IMR-90 (cell line): ENCODE measurements around the gene NFATC1. TPM values are rescaled to one million over a fixed set of nuclear protein-coding genes. Genes with fewer than 3 reads are reported as not detected.

Experiments used
- ATAC-seq: fragments of 200-7000 bp; cut with Tn5 transposase; 2 replicates; pipeline ENCODE4 v1.9.1; 2020; ENCODE audit warnings: low read depth, mild to moderate bottlenecking, moderate library complexity
- BruUV-seq: library from RNA; stranded (reverse); fragments of 400-500 nt; replicated peaks from 2 replicates; lab custom pipeline; 2021; lab: Mats Ljungman, UMichigan
- CTCF ChIA-PET: fragments of 300-600 bp; formaldehyde crosslinking; extraction: SDS; loops from one replicate; lab custom pipeline; 2021; ENCODE audit warnings: antibody characterized with exemption; lab: Yijun Ruan, JAX
- POLR2A ChIA-PET: fragments of 300-600 bp; sonication (Branson Sonifier 250); formaldehyde crosslinking; loops from one replicate; lab custom pipeline; 2022; ENCODE audit warnings: antibody characterized with exemption; ENCODE audit not compliant: unreplicated experiment; lab: Charles Lee
- DNase-seq: peaks from one replicate; pipeline ENCODE4 v3.0.0; 2013
- H2AFZ ChIP-seq: replicated peaks from 2 replicates; pipeline ENCODE3; 2013; ENCODE audit warnings: low read length, mild to moderate bottlenecking; ENCODE audit not compliant: poor library complexity
- H2AK5ac ChIP-seq: 2 replicates; pipeline ENCODE4 v1.6.1; 2013; ENCODE audit warnings: low read depth, low read length, inconsistent platforms
- H2AK9ac ChIP-seq: replicated peaks from 2 replicates; pipeline ENCODE3; 2013; ENCODE audit warnings: mild to moderate bottlenecking, low read depth, low read length, moderate library complexity; ENCODE audit not compliant: poor library complexity
- H2BK120ac ChIP-seq: 2 replicates; pipeline ENCODE4 v1.6.1; 2013; ENCODE audit warnings: low read depth, low read length, inconsistent platforms
- H2BK15ac ChIP-seq: 3 replicates; pipeline ENCODE4 v1.6.1; 2013; ENCODE audit warnings: low read depth, low read length, inconsistent platforms
- H2BK20ac ChIP-seq: 2 replicates; pipeline ENCODE4 v1.6.1; 2013; ENCODE audit warnings: low read depth, mild to moderate bottlenecking, inconsistent platforms, low read length, moderate library complexity
- H2BK5ac ChIP-seq: 2 replicates; pipeline ENCODE4 v1.6.1; 2013; ENCODE audit warnings: mild to moderate bottlenecking, low read depth, low read length, inconsistent platforms; ENCODE audit not compliant: poor library complexity, severe bottlenecking
- H3K14ac ChIP-seq: replicated peaks from 2 replicates; pipeline ENCODE4 v1.6.1; 2013; ENCODE audit warnings: low read depth, low read length, inconsistent platforms
- H3K18ac ChIP-seq: 2 replicates; pipeline ENCODE4 v1.6.1; 2013; ENCODE audit warnings: low read depth, low read length, control low read depth
- H3K23ac ChIP-seq: 2 replicates; pipeline ENCODE4 v1.6.1; 2013; ENCODE audit warnings: low read depth, low read length, inconsistent platforms
- H3K27ac ChIP-seq: 2 replicates; pipeline ENCODE4 v1.5.1; 2013; ENCODE audit warnings: mild to moderate bottlenecking, control low read depth, low read length; ENCODE audit not compliant: insufficient read depth
- H3K27me3 ChIP-seq: 2 replicates; pipeline ENCODE4 v1.6.1; 2013; ENCODE audit warnings: low read length; ENCODE audit not compliant: control insufficient read depth, insufficient read depth
- H3K36me3 ChIP-seq: 2 replicates; pipeline ENCODE4 v1.6.1; 2013; ENCODE audit warnings: low read length, mixed read lengths; ENCODE audit not compliant: control insufficient read depth, insufficient read depth
- H3K4ac ChIP-seq: 2 replicates; pipeline ENCODE4 v1.6.1; 2013; ENCODE audit warnings: low read depth, low read length, inconsistent platforms
- H3K4me1 ChIP-seq: 2 replicates; pipeline ENCODE4 v1.6.1; 2013; ENCODE audit warnings: low read length, mixed read lengths; ENCODE audit not compliant: control insufficient read depth, insufficient read depth
- H3K4me2 ChIP-seq: 2 replicates; pipeline ENCODE4 v1.6.1; 2013; ENCODE audit warnings: low read depth, mild to moderate bottlenecking, control low read depth, low read length, moderate library complexity
- H3K4me3 ChIP-seq: 2 replicates; pipeline ENCODE4 v1.5.1; 2013; ENCODE audit warnings: low read depth, mild to moderate bottlenecking, control low read depth, low read length, moderate library complexity; ENCODE audit not compliant: insufficient read depth
- H3K56ac ChIP-seq: 2 replicates; pipeline ENCODE4 v1.6.1; 2013; ENCODE audit warnings: low read length, inconsistent platforms; ENCODE audit not compliant: insufficient read depth; ENCODE audit errors: extremely low read depth
- H3K79me1 ChIP-seq, 2 experiments: 2 replicates each; pipeline ENCODE4 v1.6.1; 2013; ENCODE audit warnings: low read length in 2 of 2, inconsistent platforms in 1 of 2, low read depth in 1 of 2
- H3K9ac ChIP-seq: 2 replicates; pipeline ENCODE4 v1.6.1; 2013; ENCODE audit warnings: low read depth, low read length, control low read depth
- H3K9me1 ChIP-seq: 2 replicates; pipeline ENCODE4 v1.6.1; 2013; ENCODE audit warnings: low read length, inconsistent platforms; ENCODE audit not compliant: insufficient read depth
- H3K9me3 ChIP-seq: 2 replicates; pipeline ENCODE4 v1.6.1; 2013; ENCODE audit warnings: low read length; ENCODE audit not compliant: control insufficient read depth, insufficient read depth
- H4K20me1 ChIP-seq: 2 replicates; pipeline ENCODE4 v1.6.1; 2013; ENCODE audit warnings: low read length, inconsistent platforms; ENCODE audit not compliant: insufficient read depth
- H4K5ac ChIP-seq: 2 replicates; pipeline ENCODE4 v1.6.1; 2013; ENCODE audit warnings: mild to moderate bottlenecking, low read depth, low read length, control low read depth
- H4K8ac ChIP-seq, 2 experiments: 2 replicates each; pipeline ENCODE4 v1.6.1; 2013; ENCODE audit warnings: low read depth in 2 of 2, low read length in 2 of 2, control low read depth in 1 of 2, inconsistent platforms in 1 of 2
- H4K91ac ChIP-seq: 2 replicates; pipeline ENCODE4 v1.6.1; 2013; ENCODE audit warnings: low read depth, low read length, inconsistent platforms; ENCODE audit not compliant: insufficient read depth
- BHLHE40 ChIP-seq: fragments of 150-350 bp; IDR thresholded peaks from 2 replicates; pipeline ENCODE4 v1.6.1; 2016; ENCODE audit warnings: mild to moderate bottlenecking, low read depth, low read length
- CEBPB ChIP-seq: IDR thresholded peaks from 2 replicates; pipeline ENCODE4 v1.6.1; 2012; ENCODE audit warnings: low read depth, low read length, improper control_type of control experiment
- CHD1 ChIP-seq: IDR thresholded peaks from 2 replicates; pipeline ENCODE4 v1.6.1; 2012; ENCODE audit warnings: low read depth, low read length, improper control_type of control experiment
- FOS ChIP-seq: fragments of 150-350 bp; IDR thresholded peaks from 2 replicates; pipeline ENCODE4 v1.6.1; 2016; ENCODE audit warnings: low read depth, low read length
- MAFK ChIP-seq: IDR thresholded peaks from 2 replicates; pipeline ENCODE4 v1.6.1; 2012; ENCODE audit warnings: low read depth, low read length, improper control_type of control experiment
- MAZ ChIP-seq: IDR thresholded peaks from 2 replicates; pipeline ENCODE4 v1.6.1; 2012; ENCODE audit warnings: low read depth, mild to moderate bottlenecking, low read length, improper control_type of control experiment, moderate library complexity, borderline replicate concordance
- MXI1 ChIP-seq: IDR thresholded peaks from 2 replicates; pipeline ENCODE4 v1.6.1; 2012; ENCODE audit warnings: low read depth, mild to moderate bottlenecking, low read length, moderate library complexity, borderline replicate concordance
- NFE2L2 ChIP-seq: fragments of 150-350 bp; IDR thresholded peaks from 2 replicates; pipeline ENCODE4 v1.6.1; 2016; ENCODE audit warnings: low read depth, mild to moderate bottlenecking, low read length
- POLR2A ChIP-seq: IDR thresholded peaks from 2 replicates; pipeline ENCODE4 v1.6.1; 2012; ENCODE audit warnings: mild to moderate bottlenecking, low read depth, low read length
- RAD21 ChIP-seq: IDR thresholded peaks from 2 replicates; pipeline ENCODE4 v1.6.1; 2012; ENCODE audit warnings: low read length, improper control_type of control experiment
- RCOR1 ChIP-seq: IDR thresholded peaks from 2 replicates; pipeline ENCODE4 v1.6.1; 2012; ENCODE audit warnings: mild to moderate bottlenecking, low read length, improper control_type of control experiment; ENCODE audit not compliant: insufficient replicate concordance
- RFX5 ChIP-seq: IDR thresholded peaks from 2 replicates; pipeline ENCODE4 v1.8.0; 2012; ENCODE audit warnings: low read depth, mild to moderate bottlenecking, low read length, moderate library complexity
- SMC3 ChIP-seq: fragments of 150-350 bp; IDR thresholded peaks from 2 replicates; pipeline ENCODE4 v1.6.1; 2016; ENCODE audit warnings: low read depth, mild to moderate bottlenecking, antibody characterized with exemption, low read length, moderate library complexity
- WGBS, 2 experiments: methylation state at CpG; one replicate each; pipeline versions ENCODE4 v1.1.5 to v1.1.7; 2013; ENCODE audit warnings: missing lambda C conversion rate in 2 of 2; ENCODE audit not compliant: insufficient read length in 1 of 2; ENCODE audit errors: extremely low coverage in 2 of 2; 5-methylcytosine and 5-hydroxymethylcytosine counted together
- dilution Hi-C: fragments of 300-500 bp; cut with HindIII; formaldehyde crosslinking; loops from one replicate; pipeline ENCODE4 v1.14.3; 2018; ENCODE audit warnings: low sequenced_read_pairs; ENCODE audit not compliant: unreplicated experiment
- in situ Hi-C: fragments of 300-500 bp; cut with MboI; formaldehyde crosslinking; loops from 3 replicates; pipeline ENCODE4 v1.14.3; 2019; ENCODE audit warnings: low sequenced_read_pairs, inconsistent platforms, mixed read lengths
- intact Hi-C: fragments of 100-400 bp; cut with micrococcal nuclease; formaldehyde crosslinking; loops from 2 replicates; pipeline ENCODE4 v1.10.0; 2022
- polyA plus RNA-seq, 3 experiments: library from polyadenylated mRNA; depleted of rRNA; stranded (reverse); fragments of >200 nt; gene quantifications; 2 replicates each; pipeline ENCODE4 v1.2.3, GENCODE V29; 2012; ENCODE audit warnings: low replicate concordance in 1 of 3
- total RNA-seq: library from RNA; depleted of rRNA; stranded (reverse); fragments of >200 nt; gene quantifications from 2 replicates; pipeline ENCODE4 v1.2.3, GENCODE V29; 2012
- TF ChIP-seq, protein P1 (sequence below): fragments of 150-350 bp; IDR thresholded peaks from 2 replicates; pipeline ENCODE4 v1.6.1; 2016; ENCODE audit warnings: low read depth, mild to moderate bottlenecking, low read length, moderate library complexity, borderline replicate concordance
- TF ChIP-seq, protein P2 (sequence below): fragments of 150-350 bp; IDR thresholded peaks from 2 replicates; pipeline ENCODE4 v1.6.1; 2017; ENCODE audit warnings: mild to moderate bottlenecking, antibody characterized with exemption, low read length, low read depth
- TF ChIP-seq, protein P3 (sequence below): conservative IDR thresholded peaks from 2 replicates; pipeline ENCODE4 v1.5.1; 2012; ENCODE audit warnings: mild to moderate bottlenecking, low read depth, low read length, improper control_type of control experiment

The NFATC1 gene
- total and polyA plus RNA-seq, 2 of the 4 experiments (the other 2 are of a cell fraction), result 0.36 to 1.8 TPM

DNA sequence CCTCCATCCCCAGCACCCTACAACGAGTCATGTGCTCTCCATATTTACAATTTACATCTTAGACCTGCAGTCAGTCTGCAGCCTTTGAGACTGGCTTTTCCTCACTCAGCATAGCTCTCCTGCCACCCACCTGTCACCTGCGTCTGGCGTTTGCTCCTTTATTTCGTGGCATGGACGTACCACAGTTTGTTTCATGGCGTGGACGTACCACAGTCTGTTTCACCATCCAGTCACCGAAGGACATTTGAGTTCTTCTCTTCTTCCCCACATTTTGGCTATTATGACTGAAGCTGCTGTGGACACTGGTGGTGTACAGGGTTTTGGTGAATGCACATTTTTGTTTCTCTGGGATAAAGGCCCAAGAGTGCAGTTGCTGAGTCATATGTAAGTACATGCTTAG is 142.0 kb downstream of the NFATC1 start:
- intact Hi-C loops (no loop called here), in situ Hi-C loops (no loop called here), dilution Hi-C loops (no loop called here)
- Histone ChIP-seq H2BK15ac (no peak overlapping the region), H3K14ac (no peak overlapping the region), H2BK20ac (no peak overlapping the region), H4K20me1 (no peaks in the 10 kb centered on the region; the same call in 1 of the 2 replicates), H2BK120ac (no peak overlapping the region), H3K27ac (no peak overlapping the region), H3K9me1 (no peaks in the 10 kb centered on the region), H3K4me3 (no peak overlapping the region), H3K9me3 (peaks cover 5% of the 10 kb centered on the region), H3K4ac (no peak overlapping the region), H3K18ac (no peak overlapping the region), H3K27me3 (peaks cover 42% of the 10 kb centered on the region), H2AK9ac (no peak overlapping the region), H2BK5ac (no peak overlapping the region), H3K4me1 (no peaks in the 10 kb centered on the region), H4K5ac (no peak overlapping the region), H3K4me2 (no peak overlapping the region), H3K56ac (no peak overlapping the region), H2AFZ (no peak overlapping the region), H4K8ac (no peak overlapping the region), H3K23ac (no peak overlapping the region), H3K36me3 (no peaks in the 10 kb centered on the region), H4K91ac (no peak overlapping the region), H2AK5ac (no peak overlapping the region), H3K79me1 (no peaks in the 10 kb centered on the region), H3K9ac (no peak overlapping the region)
- ChIA-PET POLR2A (no interaction called here), CTCF (no interaction called here)
- DNase-seq, result no peak
- BruUV-seq, result no TSS peak
- TF ChIP-seq, protein P1, sequence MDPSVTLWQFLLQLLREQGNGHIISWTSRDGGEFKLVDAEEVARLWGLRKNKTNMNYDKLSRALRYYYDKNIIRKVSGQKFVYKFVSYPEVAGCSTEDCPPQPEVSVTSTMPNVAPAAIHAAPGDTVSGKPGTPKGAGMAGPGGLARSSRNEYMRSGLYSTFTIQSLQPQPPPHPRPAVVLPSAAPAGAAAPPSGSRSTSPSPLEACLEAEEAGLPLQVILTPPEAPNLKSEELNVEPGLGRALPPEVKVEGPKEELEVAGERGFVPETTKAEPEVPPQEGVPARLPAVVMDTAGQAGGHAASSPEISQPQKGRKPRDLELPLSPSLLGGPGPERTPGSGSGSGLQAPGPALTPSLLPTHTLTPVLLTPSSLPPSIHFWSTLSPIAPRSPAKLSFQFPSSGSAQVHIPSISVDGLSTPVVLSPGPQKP, result no peak
- TF ChIP-seq FOS (no peak), MAFK (no peak), RFX5 (no peak), RAD21 (no peak), MAZ (no peak), BHLHE40 (no peak), NFE2L2 (no peak), CHD1 (no peak), POLR2A (no peak), MXI1 (no peak), RCOR1 (no peak), SMC3 (no peak), CEBPB (no peak)
- TF ChIP-seq, protein P2, sequence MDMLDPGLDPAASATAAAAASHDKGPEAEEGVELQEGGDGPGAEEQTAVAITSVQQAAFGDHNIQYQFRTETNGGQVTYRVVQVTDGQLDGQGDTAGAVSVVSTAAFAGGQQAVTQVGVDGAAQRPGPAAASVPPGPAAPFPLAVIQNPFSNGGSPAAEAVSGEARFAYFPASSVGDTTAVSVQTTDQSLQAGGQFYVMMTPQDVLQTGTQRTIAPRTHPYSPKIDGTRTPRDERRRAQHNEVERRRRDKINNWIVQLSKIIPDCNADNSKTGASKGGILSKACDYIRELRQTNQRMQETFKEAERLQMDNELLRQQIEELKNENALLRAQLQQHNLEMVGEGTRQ, result no peak
- TF ChIP-seq, protein P3, sequence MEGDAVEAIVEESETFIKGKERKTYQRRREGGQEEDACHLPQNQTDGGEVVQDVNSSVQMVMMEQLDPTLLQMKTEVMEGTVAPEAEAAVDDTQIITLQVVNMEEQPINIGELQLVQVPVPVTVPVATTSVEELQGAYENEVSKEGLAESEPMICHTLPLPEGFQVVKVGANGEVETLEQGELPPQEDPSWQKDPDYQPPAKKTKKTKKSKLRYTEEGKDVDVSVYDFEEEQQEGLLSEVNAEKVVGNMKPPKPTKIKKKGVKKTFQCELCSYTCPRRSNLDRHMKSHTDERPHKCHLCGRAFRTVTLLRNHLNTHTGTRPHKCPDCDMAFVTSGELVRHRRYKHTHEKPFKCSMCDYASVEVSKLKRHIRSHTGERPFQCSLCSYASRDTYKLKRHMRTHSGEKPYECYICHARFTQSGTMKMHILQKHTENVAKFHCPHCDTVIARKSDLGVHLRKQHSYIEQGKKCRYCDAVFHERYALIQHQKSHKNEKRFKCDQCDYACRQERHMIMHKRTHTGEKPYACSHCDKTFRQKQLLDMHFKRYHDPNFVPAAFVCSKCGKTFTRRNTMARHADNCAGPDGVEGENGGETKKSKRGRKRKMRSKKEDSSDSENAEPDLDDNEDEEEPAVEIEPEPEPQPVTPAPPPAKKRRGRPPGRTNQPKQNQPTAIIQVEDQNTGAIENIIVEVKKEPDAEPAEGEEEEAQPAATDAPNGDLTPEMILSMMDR, result no peak
- ATAC-seq, result no peak
- WGBS, 2 experiments, result 85% methylated on average over 7 of the region's 8 CpGs; no CpG with 5 or more reads in 1 of the 2 experiments
